HepG2 (cell line): ENCODE data around the gene AQP7. TPM values are rescaled to one million over a fixed set of nuclear protein-coding genes. Genes with fewer than 3 reads are reported as not detected.

Source experiments
- AHR ChIP-seq: IDR thresholded peaks from 2 replicates; pipeline ENCODE4 v1.6.1; 2018; ENCODE audit warnings: missing genetic modification reagents, missing compliant biosample characterization
- ATRX ChIP-seq: sonication (generic); formaldehyde crosslinking; IDR thresholded peaks from 2 replicates; pipeline ENCODE4 v1.4.0; 2020; ENCODE audit warnings: missing genetic modification reagents, borderline replicate concordance
- CREB3 ChIP-seq: sonication (generic); formaldehyde crosslinking; IDR thresholded peaks from 2 replicates; pipeline ENCODE4 v1.5.0; 2020; ENCODE audit warnings: missing genetic modification reagents
- HES4 ChIP-seq: sonication (generic); formaldehyde crosslinking; IDR thresholded peaks from 2 replicates; pipeline ENCODE4 v1.9.0; 2021; ENCODE audit warnings: mild to moderate bottlenecking, missing genetic modification reagents, borderline replicate concordance
- JDP2 ChIP-seq: sonication (generic); formaldehyde crosslinking; IDR thresholded peaks from 2 replicates; pipeline ENCODE4 v1.8.1; 2022; ENCODE audit warnings: missing genetic modification reagents, borderline replicate concordance
- KDM2A ChIP-seq: sonication (generic); formaldehyde crosslinking; IDR thresholded peaks from 2 replicates; pipeline ENCODE4 v1.4.0; 2020; ENCODE audit warnings: low read depth, missing genetic modification reagents, borderline replicate concordance
- KDM4B ChIP-seq: sonication (generic); formaldehyde crosslinking; IDR thresholded peaks from 2 replicates; pipeline ENCODE4 v1.4.0; 2020; ENCODE audit warnings: missing genetic modification reagents
- NFKBIZ ChIP-seq: IDR thresholded peaks from 2 replicates; pipeline ENCODE4 v1.6.1; 2018; ENCODE audit warnings: missing genetic modification reagents, missing compliant biosample characterization
- RARA ChIP-seq: IDR thresholded peaks from 2 replicates; pipeline ENCODE4 v1.6.1; 2016; ENCODE audit warnings: missing genetic modification reagents, missing compliant biosample characterization
- SMARCE1 ChIP-seq: fragments of 450-650 bp; IDR thresholded peaks from 2 replicates; pipeline ENCODE4 v1.6.1; 2017; ENCODE audit warnings: borderline replicate concordance
- SNRNP70 ChIP-seq: fragments of 200-400 bp; formaldehyde crosslinking; IDR thresholded peaks from 2 replicates; pipeline ENCODE4 v1.6.1; 2017; ENCODE audit warnings: mild to moderate bottlenecking, low read depth, low read length, moderate library complexity
- SOX6 ChIP-seq, 2 experiments: fragments of 450-650 bp in 1 of 2; sonication (generic) in 1 of 2; formaldehyde crosslinking in 1 of 2; IDR thresholded peaks; 2 replicates each; pipeline versions ENCODE4 v1.4.0 to v1.6.1; 2017 to 2020; ENCODE audit warnings: antibody characterized with exemption in 1 of 2, mild to moderate bottlenecking in 1 of 2, missing genetic modification reagents in 1 of 2
- TGIF2 ChIP-seq: IDR thresholded peaks from 2 replicates; pipeline ENCODE4 v1.6.1; 2016; ENCODE audit warnings: control low read depth, missing compliant biosample characterization
- YEATS4 ChIP-seq: sonication (generic); formaldehyde crosslinking; IDR thresholded peaks from 2 replicates; pipeline ENCODE4 v1.4.0; 2020; ENCODE audit warnings: missing genetic modification reagents, borderline replicate concordance
- ZBTB2 ChIP-seq: sonication (generic); formaldehyde crosslinking; IDR thresholded peaks from 2 replicates; pipeline ENCODE4 v1.8.0; 2022; ENCODE audit warnings: low read depth, missing genetic modification reagents
- ZBTB8A ChIP-seq: sonication (generic); formaldehyde crosslinking; IDR thresholded peaks from 2 replicates; pipeline ENCODE4 v1.4.0; 2020; ENCODE audit warnings: mild to moderate bottlenecking, low read depth, missing genetic modification reagents, borderline replicate concordance
- ZNF205 ChIP-seq: IDR thresholded peaks from 2 replicates; pipeline ENCODE4 v1.6.1; 2018; ENCODE audit warnings: missing biosample characterization, missing genetic modification reagents
- ZNF225 ChIP-seq: sonication (generic); formaldehyde crosslinking; IDR thresholded peaks from 2 replicates; pipeline ENCODE4 v1.4.0; 2020; ENCODE audit warnings: mild to moderate bottlenecking, missing genetic modification reagents
- ZNF33A ChIP-seq: sonication (generic); formaldehyde crosslinking; IDR thresholded peaks from 2 replicates; pipeline ENCODE4 v1.5.1; 2020; ENCODE audit warnings: missing genetic modification reagents, mild to moderate bottlenecking, moderate library complexity, borderline replicate concordance
- ZNF557 ChIP-seq: sonication (generic); formaldehyde crosslinking; IDR thresholded peaks from 2 replicates; pipeline ENCODE4 v1.4.0; 2020; ENCODE audit warnings: missing genetic modification reagents
- ZNF569 ChIP-seq: sonication (generic); formaldehyde crosslinking; IDR thresholded peaks from 2 replicates; pipeline ENCODE4 v1.5.0; 2020; ENCODE audit warnings: mild to moderate bottlenecking, missing genetic modification reagents, moderate library complexity, borderline replicate concordance
- ZNF691 ChIP-seq: sonication (generic); formaldehyde crosslinking; IDR thresholded peaks from 2 replicates; pipeline ENCODE4 v1.4.0; 2020; ENCODE audit warnings: missing genetic modification reagents, low read depth, mild to moderate bottlenecking, borderline replicate concordance
- ZNF749 ChIP-seq: sonication (generic); formaldehyde crosslinking; IDR thresholded peaks from 2 replicates; pipeline ENCODE4 v1.8.0; 2022; ENCODE audit warnings: mild to moderate bottlenecking, missing genetic modification reagents, moderate library complexity, borderline replicate concordance
- ZNF816 ChIP-seq: sonication (generic); formaldehyde crosslinking; IDR thresholded peaks from 2 replicates; pipeline ENCODE4 v1.8.0; 2022; ENCODE audit warnings: missing genetic modification reagents, mild to moderate bottlenecking, borderline replicate concordance
- polyA plus RNA-seq, 8 experiments: library from polyadenylated mRNA; depleted of rRNA in 3 of 8; stranded (reverse) in 7 of 8; unstranded in 1 of 8; fragments of >200 nt; fragmentation: Illumina TruSeq in 4 of 8; extraction: Trizol in 4 of 8; gene quantifications; 2 replicates each; pipeline versions ENCODE4 v1.2.1 to v1.2.3, GENCODE V29; 2011 to 2016; ENCODE audit warnings: low read depth in 4 of 8, missing spikeins in 1 of 8, mixed read lengths in 1 of 8; ENCODE audit not compliant: insufficient read depth in 1 of 8
- total RNA-seq, 5 experiments: library from RNA; depleted of rRNA; stranded (reverse); fragments of >200 nt; fragmentation: Illumina TruSeq; extraction: Trizol; gene quantifications; 2 replicates each; pipeline ENCODE4 v1.2.3, GENCODE V29; 2016; ENCODE audit warnings: low read depth in 1 of 5
- TF ChIP-seq, protein P1 (sequence below), 2 experiments: fragments of 450-650 bp in 1 of 2; sonication (generic) in 1 of 2; formaldehyde crosslinking; IDR thresholded peaks; 2 replicates each; pipeline versions ENCODE4 v1.5.0 to v1.8.0; 2020 to 2022; ENCODE audit warnings: mild to moderate bottlenecking in 1 of 2, missing genetic modification reagents in 1 of 2

The AQP7 gene
- total and polyA plus RNA-seq, 2 of the 13 experiments (the other 11 are each of a cell fraction or from before 2014, with no cell fraction given): 1.9 to 2.1 TPM

GRCh38 chr9:33446240-33446945 is 44.0 kb upstream of the AQP7 start (continued):
- no peak for TF ChIP-seq NFKBIZ (CRISPR knock-in tag)
- no peak for TF ChIP-seq CREB3 (CRISPR knock-in tag)
- TF ChIP-seq, protein P1, sequence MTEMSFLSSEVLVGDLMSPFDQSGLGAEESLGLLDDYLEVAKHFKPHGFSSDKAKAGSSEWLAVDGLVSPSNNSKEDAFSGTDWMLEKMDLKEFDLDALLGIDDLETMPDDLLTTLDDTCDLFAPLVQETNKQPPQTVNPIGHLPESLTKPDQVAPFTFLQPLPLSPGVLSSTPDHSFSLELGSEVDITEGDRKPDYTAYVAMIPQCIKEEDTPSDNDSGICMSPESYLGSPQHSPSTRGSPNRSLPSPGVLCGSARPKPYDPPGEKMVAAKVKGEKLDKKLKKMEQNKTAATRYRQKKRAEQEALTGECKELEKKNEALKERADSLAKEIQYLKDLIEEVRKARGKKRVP (CRISPR knock-in tag; IDR thresholded peaks at IDR 0.05): no peak
- no peak for TF ChIP-seq JDP2
- no peak for TF ChIP-seq ZNF33A (CRISPR knock-in tag)
- TF ChIP-seq AHR (CRISPR knock-in tag): no peak
- no peak for TF ChIP-seq ZNF691 (CRISPR knock-in tag)
- peak; percentile 55; the same call in 1 of the 2 replicates for TF ChIP-seq ZNF816
- no peak for TF ChIP-seq SMARCE1
- no peak for TF ChIP-seq SNRNP70
- TF ChIP-seq SOX6 (IDR thresholded peaks at IDR 0.05): no peak
- no peak for TF ChIP-seq SOX6 (CRISPR knock-in tag; IDR thresholded peaks at IDR 0.05)
- TF ChIP-seq RARA: no peak
- no peak for TF ChIP-seq ZNF225 (CRISPR knock-in tag)
- TF ChIP-seq TGIF2 (CRISPR knock-in tag): 0 out of 2 replicates have a peak, but pooled peaks have one; percentile 10
- TF ChIP-seq YEATS4 (CRISPR knock-in tag): 0 out of 2 replicates have a peak, but pooled peaks have one; percentile 11
- no peak for TF ChIP-seq ZBTB2 (CRISPR knock-in tag)
- no peak for TF ChIP-seq ZNF557 (CRISPR knock-in tag)
- TF ChIP-seq KDM2A (CRISPR knock-in tag): no peak
- no peak for TF ChIP-seq KDM4B
- no peak for TF ChIP-seq HES4
- no peak for TF ChIP-seq ATRX (CRISPR knock-in tag)
- TF ChIP-seq ZNF205: no peak
- TF ChIP-seq ZNF569: no peak
- 0 out of 2 replicates have a peak, but pooled peaks have one; percentile 2 for TF ChIP-seq ZNF749 (CRISPR knock-in tag)
- no peak for TF ChIP-seq ZBTB8A (CRISPR knock-in tag)
